Measurements from ENCODE around the gene ZBTB45.
"Not testable (repeated sequence)": the region's sequence is repeated elsewhere in the genome, so short reads cannot be mapped to it uniquely, and the experiment has no call there.

Gene ZBTB45

GRCh38 chr19:58474997-58475713, 44.5 kb downstream of the ZBTB45 start:
- no peak for DNase-seq (ENCODE audit: low read depth)

GRCh38 chr19:58474291-58474996, 45.2 kb downstream of the ZBTB45 start:
- DNase-seq (ENCODE audit: low read depth), result no peak

GRCh38 chr19:58473775-58474174, 45.8 kb downstream of the ZBTB45 start:
- no peak for DNase-seq (ENCODE audit: low read depth)

GRCh38 chr19:58471736-58472135, 47.9 kb downstream of the ZBTB45 start:
- no peak for DNase-seq (ENCODE audit: low read depth)

- not testable (repeated sequence) for DNase-seq (ENCODE audit: low read depth)
Measured at GRCh38 chr19:58470837-58471543, 48.6 kb downstream of the ZBTB45 start.

- no peak for DNase-seq (ENCODE audit: low read depth)
Measured at GRCh38 chr19:58469241-58470013, 50.2 kb downstream of the ZBTB45 start.

GRCh38 chr19:58468216-58468839, 51.3 kb downstream of the ZBTB45 start:
- no peak for DNase-seq (ENCODE audit: low read depth)

- DNase-seq (ENCODE audit: low read depth), result peak; percentile 97
Measured at GRCh38 chr19:58466760-58467589, 52.6 kb downstream of the ZBTB45 start, which contains the start of gene ZNF324. ZNF324 (plus strand) TSS chr19:58467080; CDS start chr19:58469186, 2,106 bp downstream.

GRCh38 chr19:58466089-58466759, 53.4 kb downstream of the ZBTB45 start:
- no peak for DNase-seq (ENCODE audit: low read depth)
